H9 (cell line): ENCODE data around the gene ANGPT4. TPM values are rescaled to one million over a fixed set of nuclear protein-coding genes. Genes with fewer than 3 reads are reported as not detected.

Experiments
- DNase-seq: peaks from one replicate; pipeline ENCODE4 v3.0.0-alpha.2; 2017
- H2AFZ ChIP-seq: one replicate; pipeline ENCODE4 v1.6.1; 2013; ENCODE audit warnings: mild to moderate bottlenecking, low read length, control low read depth, moderate library complexity
- H2AK5ac ChIP-seq: 2 replicates; pipeline ENCODE4 v1.6.1; 2013; ENCODE audit warnings: low read length, control low read depth, mixed read lengths; ENCODE audit not compliant: insufficient read length
- H2BK120ac ChIP-seq: one replicate; pipeline ENCODE4 v1.6.1; 2013; ENCODE audit warnings: low read depth, mild to moderate bottlenecking, low read length, control low read depth, inconsistent platforms; ENCODE audit not compliant: poor library complexity, severe bottlenecking
- H2BK12ac ChIP-seq: 2 replicates; pipeline ENCODE4 v1.6.1; 2013; ENCODE audit warnings: low read length, control low read depth, mixed read lengths, low read depth; ENCODE audit not compliant: insufficient read length
- H2BK15ac ChIP-seq: 2 replicates; pipeline ENCODE4 v1.6.1; 2013; ENCODE audit warnings: low read depth, low read length, control low read depth
- H2BK20ac ChIP-seq: one replicate; pipeline ENCODE4 v1.6.1; 2013; ENCODE audit warnings: low read depth, mild to moderate bottlenecking, low read length, control low read depth, inconsistent platforms; ENCODE audit not compliant: poor library complexity, severe bottlenecking
- H2BK5ac ChIP-seq: 2 replicates; pipeline ENCODE4 v1.6.1; 2013; ENCODE audit warnings: low read length, control low read depth, mixed read lengths; ENCODE audit not compliant: insufficient read length
- H3K14ac ChIP-seq: 2 replicates; pipeline ENCODE4 v1.6.1; 2013; ENCODE audit warnings: low read length, control low read depth; ENCODE audit not compliant: insufficient read depth
- H3K18ac ChIP-seq: 2 replicates; pipeline ENCODE4 v1.6.1; 2013; ENCODE audit warnings: low read depth, mild to moderate bottlenecking, mixed read lengths, low read length, control low read depth; ENCODE audit not compliant: insufficient read length
- H3K23ac ChIP-seq: 2 replicates; pipeline ENCODE4 v1.6.1; 2013; ENCODE audit warnings: low read length, control low read depth, mixed read lengths, low read depth; ENCODE audit not compliant: insufficient read length
- H3K23me2 ChIP-seq: 2 replicates; pipeline ENCODE4 v1.6.1; 2013; ENCODE audit warnings: low read depth, mild to moderate bottlenecking, mixed read lengths, low read length, control low read depth; ENCODE audit not compliant: insufficient read length, poor library complexity, severe bottlenecking
- H3K27ac ChIP-seq: 2 replicates; pipeline ENCODE4 v1.5.1; 2013; ENCODE audit warnings: low read length, control low read depth, mixed read lengths, low read depth; ENCODE audit not compliant: insufficient read length
- H3K27me3 ChIP-seq: 2 replicates; pipeline ENCODE4 v1.6.1; 2013; ENCODE audit warnings: low read length, control low read depth, inconsistent platforms; ENCODE audit not compliant: insufficient read depth
- H3K4ac ChIP-seq: 2 replicates; pipeline ENCODE4 v1.6.1; 2013; ENCODE audit warnings: low read depth, mild to moderate bottlenecking, control low read depth, inconsistent platforms, low read length, moderate library complexity
- H3K4me1 ChIP-seq: 2 replicates; pipeline ENCODE4 v1.6.1; 2013; ENCODE audit warnings: low read length, control low read depth, inconsistent platforms; ENCODE audit not compliant: insufficient read depth
- H3K4me2 ChIP-seq: 2 replicates; pipeline ENCODE4 v1.6.1; 2013; ENCODE audit warnings: low read length, control low read depth, mixed read lengths; ENCODE audit not compliant: insufficient read length, insufficient read depth
- H3K56ac ChIP-seq: 2 replicates; pipeline ENCODE4 v1.6.1; 2013; ENCODE audit warnings: low read depth, mild to moderate bottlenecking, mixed read lengths, low read length, control low read depth; ENCODE audit not compliant: insufficient read length
- H3K79me1 ChIP-seq: 2 replicates; pipeline ENCODE4 v1.6.1; 2013; ENCODE audit warnings: low read depth, mild to moderate bottlenecking, moderate library complexity, low read length, control low read depth, inconsistent platforms; ENCODE audit not compliant: insufficient read depth, poor library complexity, severe bottlenecking
- H3K79me2 ChIP-seq: 2 replicates; pipeline ENCODE4 v1.6.1; 2013; ENCODE audit warnings: low read length, control low read depth, inconsistent platforms; ENCODE audit not compliant: insufficient read depth
- H3K9ac ChIP-seq: 2 replicates; pipeline ENCODE4 v1.6.1; 2013; ENCODE audit warnings: low read length, control low read depth, mixed read lengths; ENCODE audit not compliant: insufficient read length; ENCODE audit errors: extremely low read depth
- H3K9me3 ChIP-seq: one replicate; pipeline ENCODE4 v1.6.1; 2013; ENCODE audit warnings: low read depth, low read length, inconsistent platforms; ENCODE audit not compliant: control insufficient read depth
- H3T11ph ChIP-seq: one replicate; pipeline ENCODE4 v1.6.1; 2013; ENCODE audit warnings: mild to moderate bottlenecking, low read length, control low read depth, inconsistent platforms
- H4K20me1 ChIP-seq: one replicate; pipeline ENCODE4 v1.6.1; 2013; ENCODE audit not compliant: control insufficient read depth, insufficient read length, insufficient read depth
- H4K5ac ChIP-seq: 2 replicates; pipeline ENCODE4 v1.6.1; 2013; ENCODE audit warnings: low read depth, mild to moderate bottlenecking, mixed read lengths, low read length, control low read depth; ENCODE audit not compliant: insufficient read length
- H4K8ac ChIP-seq: replicated peaks from 2 replicates; pipeline ENCODE4 v1.6.1; 2013; ENCODE audit warnings: low read length, control low read depth, mixed read lengths, low read depth; ENCODE audit not compliant: insufficient read length
- H4K91ac ChIP-seq: 2 replicates; pipeline ENCODE4 v1.6.1; 2013; ENCODE audit warnings: low read depth, mild to moderate bottlenecking, moderate library complexity, mixed read lengths, low read length, control low read depth; ENCODE audit not compliant: insufficient read length
- H3K27ac Mint-ChIP-seq, 3 experiments: 2 replicates in 2 of 3; 3 replicates in 1 of 3; pipeline ENCODE4 v1.8.0; 2020 to 2021; ENCODE audit warnings: mixed read lengths in 3 of 3, mild to moderate bottlenecking in 1 of 3, moderate library complexity in 1 of 3
- H3K27me3 Mint-ChIP-seq: 2 replicates; pipeline ENCODE4 v1.8.0; 2021; ENCODE audit warnings: low read depth, mild to moderate bottlenecking, moderate library complexity, mixed read lengths
- H3K36me3 Mint-ChIP-seq, 3 experiments: 2 replicates in 2 of 3; 3 replicates in 1 of 3; pipeline ENCODE4 v1.8.0; 2020 to 2021; ENCODE audit warnings: low read depth in 3 of 3, mixed read lengths in 3 of 3; ENCODE audit not compliant: insufficient read depth in 1 of 3
- H3K4me1 Mint-ChIP-seq, 2 experiments: 2 replicates each; pipeline ENCODE4 v1.8.0; 2020; ENCODE audit warnings: mixed read lengths in 2 of 2
- H3K4me3 Mint-ChIP-seq, 2 experiments: 2 replicates in 1 of 2; 3 replicates in 1 of 2; pipeline ENCODE4 v1.8.0; 2020 to 2021; ENCODE audit warnings: mild to moderate bottlenecking in 2 of 2, mixed read lengths in 2 of 2, moderate library complexity in 1 of 2
- H3K9me3 Mint-ChIP-seq, 2 experiments: 2 replicates in 1 of 2; 3 replicates in 1 of 2; pipeline ENCODE4 v1.8.0; 2020; ENCODE audit warnings: mild to moderate bottlenecking in 2 of 2, mixed read lengths in 2 of 2, moderate library complexity in 1 of 2
- whole genome bisulfite sequencing: extraction: QIAGEN DNeasy Blood & Tissue Kit; methylation state at CpG from one replicate; pipeline ENCODE4 v1.1.7; 2013; ENCODE audit warnings: missing lambda C conversion rate, low lambda C conversion rate, mixed read lengths; ENCODE audit not compliant: insufficient read length; ENCODE audit errors: extremely low coverage; 5-methylcytosine and 5-hydroxymethylcytosine counted together
- total RNA-seq: library from RNA; stranded (reverse); gene quantifications from 2 replicates; pipeline ENCODE4 v1.2.1, GENCODE V29; 2021
- TF ChIP-seq, protein P1 (sequence below): fragments of 200-600 bp; sonication (generic); conservative IDR thresholded peaks from 3 replicates; pipeline ENCODE4 v1.8.0; 2021; ENCODE audit warnings: antibody characterized with exemption, mild to moderate bottlenecking

ANGPT4 gene
- total RNA-seq, 1 experiment from 2014 or later = 0.11 TPM

GRCh38 chr20:889932-890463 is 26.1 kb downstream of the ANGPT4 start:
- Histone ChIP-seq H3T11ph (no peak overlapping the region), H3K23ac (no peak overlapping the region), H3K27ac (no peak overlapping the region), H4K91ac (no peak overlapping the region), H4K5ac (no peak overlapping the region), H2BK5ac (no peak overlapping the region), H2BK20ac (no peak overlapping the region), H3K23me2 (no peaks in the 10 kb centered on the region), H3K18ac (no peak overlapping the region), H4K8ac (no peak overlapping the region), H3K9me3 (no peaks in the 10 kb centered on the region), H2BK12ac (no peak overlapping the region), H3K79me2 (no peaks in the 10 kb centered on the region), H4K20me1 (no peaks in the 10 kb centered on the region), H2AK5ac (no peak overlapping the region), H2BK15ac (no peak overlapping the region), H3K27me3 (0 out of 2 replicates have a peak, but pooled peaks cover 3% of the 10 kb centered on the region), H3K4ac (no peak overlapping the region), H3K14ac (no peak overlapping the region), H2AFZ (no peak overlapping the region), H3K56ac (no peak overlapping the region), H2BK120ac (no peak overlapping the region), H3K4me1 (no peaks in the 10 kb centered on the region), H3K79me1 (no peaks in the 10 kb centered on the region), H3K9ac (no peak overlapping the region), H3K4me2 (no peak overlapping the region)
- DNase-seq = no peak
- H3K9me3 Mint-ChIP-seq = no peaks in the 10 kb centered on the region; a peak in 1 of 5 replicates
- no CpG with 5 or more reads among the region's 10 CpGs for WGBS
- no peak overlapping the region; a peak in 1 of 7 replicates for H3K27ac Mint-ChIP-seq
- peaks cover 14 to 27% of the 10 kb centered on the region in 2 experiments for H3K4me1 Mint-ChIP-seq
- H3K36me3 Mint-ChIP-seq = no peaks in the 10 kb centered on the region
- H3K4me3 Mint-ChIP-seq = no peak overlapping the region
- TF ChIP-seq, protein P1, sequence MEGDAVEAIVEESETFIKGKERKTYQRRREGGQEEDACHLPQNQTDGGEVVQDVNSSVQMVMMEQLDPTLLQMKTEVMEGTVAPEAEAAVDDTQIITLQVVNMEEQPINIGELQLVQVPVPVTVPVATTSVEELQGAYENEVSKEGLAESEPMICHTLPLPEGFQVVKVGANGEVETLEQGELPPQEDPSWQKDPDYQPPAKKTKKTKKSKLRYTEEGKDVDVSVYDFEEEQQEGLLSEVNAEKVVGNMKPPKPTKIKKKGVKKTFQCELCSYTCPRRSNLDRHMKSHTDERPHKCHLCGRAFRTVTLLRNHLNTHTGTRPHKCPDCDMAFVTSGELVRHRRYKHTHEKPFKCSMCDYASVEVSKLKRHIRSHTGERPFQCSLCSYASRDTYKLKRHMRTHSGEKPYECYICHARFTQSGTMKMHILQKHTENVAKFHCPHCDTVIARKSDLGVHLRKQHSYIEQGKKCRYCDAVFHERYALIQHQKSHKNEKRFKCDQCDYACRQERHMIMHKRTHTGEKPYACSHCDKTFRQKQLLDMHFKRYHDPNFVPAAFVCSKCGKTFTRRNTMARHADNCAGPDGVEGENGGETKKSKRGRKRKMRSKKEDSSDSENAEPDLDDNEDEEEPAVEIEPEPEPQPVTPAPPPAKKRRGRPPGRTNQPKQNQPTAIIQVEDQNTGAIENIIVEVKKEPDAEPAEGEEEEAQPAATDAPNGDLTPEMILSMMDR = no peak
- peaks cover 28% of the 10 kb centered on the region for H3K27me3 Mint-ChIP-seq
